ENCODE measurements around the gene ZNF878.
"Not testable (repeated sequence)": the region's sequence is repeated elsewhere in the genome, so short reads cannot be mapped to it uniquely, and the experiment has no call there.

ZNF878 gene

DNA sequence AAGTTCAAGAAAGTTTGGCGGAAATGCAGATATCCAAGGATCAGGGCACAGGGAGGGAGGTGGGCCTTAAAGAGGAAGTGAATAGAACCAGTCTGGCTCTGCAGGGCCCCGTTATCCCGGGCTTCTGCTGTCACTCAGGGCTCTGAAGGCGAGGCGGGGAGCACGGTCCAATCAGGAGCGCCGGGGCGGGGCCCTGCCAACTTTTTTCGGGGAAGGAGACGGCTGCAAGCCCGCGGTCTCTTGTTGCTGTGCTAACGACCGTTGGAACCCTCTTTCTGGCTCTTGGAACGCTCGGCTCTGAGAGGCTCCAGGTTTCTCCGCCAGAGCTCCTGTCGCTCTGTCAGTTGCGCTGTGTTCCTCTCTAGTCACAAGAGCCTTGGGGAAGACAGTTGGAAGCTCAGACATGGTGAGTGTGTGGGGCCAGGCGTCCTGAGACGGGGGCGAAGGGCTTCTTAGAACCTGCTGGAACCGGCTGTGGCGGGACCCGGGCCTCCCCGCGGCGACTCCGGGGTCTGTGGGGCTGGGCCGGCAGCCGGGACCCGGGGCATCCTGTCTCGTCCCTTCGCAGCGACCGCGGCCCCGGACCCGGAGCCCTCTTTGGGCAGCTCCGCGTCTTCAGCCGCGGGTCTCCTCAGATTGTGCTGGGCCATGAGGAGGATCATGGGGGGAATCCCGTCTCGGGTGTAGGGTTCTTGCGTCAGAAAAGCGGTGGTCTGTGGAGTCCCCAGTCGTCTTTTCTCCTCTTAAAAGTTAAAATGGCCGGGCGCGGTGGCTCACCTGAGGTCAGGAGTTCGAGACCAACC is 39.5 kb upstream of the ZNF878 start:
- peak; percentile 75 for DNase-seq
- Mint-ChIP-seq H3K9me3 (peaks cover 79% of the 10 kb centered on the region), H3K4me1 (peaks cover 10% of the 10 kb centered on the region), H3K4me3 (peak overlapping the region; percentile 87), H3K36me3 (ENCODE audit: low read depth) (peaks cover 60% of the 10 kb centered on the region), H3K27ac (peak overlapping the region; percentile 95), H3K27me3 (ENCODE audit: low read depth, poor library complexity) (peaks cover 3% of the 10 kb centered on the region)
- no peak for TF ChIP-seq CTCF (IDR thresholded peaks at IDR 0.05)

DNA sequence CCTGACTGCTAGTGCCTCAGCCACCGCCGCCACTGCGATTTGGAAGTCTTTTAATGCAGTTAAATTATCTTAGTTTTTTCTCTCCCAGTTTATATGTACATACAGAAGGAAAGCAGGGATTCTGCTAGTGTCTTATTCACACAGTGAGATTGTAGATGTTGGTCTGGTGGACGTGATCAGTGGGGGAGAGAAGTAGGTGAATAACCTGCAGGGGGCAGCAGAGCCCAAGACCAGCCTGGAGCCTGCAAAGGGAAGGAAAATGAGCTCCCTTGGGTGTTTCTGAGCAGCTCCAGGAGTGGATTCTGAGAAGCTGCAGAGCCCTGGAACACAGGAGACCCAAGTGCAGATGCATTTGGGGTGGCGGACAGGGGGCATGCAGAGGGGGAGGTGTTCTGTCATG is 38.0 kb upstream of the ZNF878 start:
- Mint-ChIP-seq H3K36me3 (ENCODE audit: low read depth) (peaks cover 49% of the 10 kb centered on the region), H3K4me3 (peak overlapping the region; percentile 87), H3K27ac (peak overlapping the region; percentile 93), H3K27me3 (ENCODE audit: low read depth, poor library complexity) (peaks cover 3% of the 10 kb centered on the region), H3K4me1 (peaks cover 10% of the 10 kb centered on the region), H3K9me3 (peaks cover 81% of the 10 kb centered on the region)
- DNase-seq = peak; percentile 61
- TF ChIP-seq CTCF (IDR thresholded peaks at IDR 0.05) = peak; percentile 58

DNA sequence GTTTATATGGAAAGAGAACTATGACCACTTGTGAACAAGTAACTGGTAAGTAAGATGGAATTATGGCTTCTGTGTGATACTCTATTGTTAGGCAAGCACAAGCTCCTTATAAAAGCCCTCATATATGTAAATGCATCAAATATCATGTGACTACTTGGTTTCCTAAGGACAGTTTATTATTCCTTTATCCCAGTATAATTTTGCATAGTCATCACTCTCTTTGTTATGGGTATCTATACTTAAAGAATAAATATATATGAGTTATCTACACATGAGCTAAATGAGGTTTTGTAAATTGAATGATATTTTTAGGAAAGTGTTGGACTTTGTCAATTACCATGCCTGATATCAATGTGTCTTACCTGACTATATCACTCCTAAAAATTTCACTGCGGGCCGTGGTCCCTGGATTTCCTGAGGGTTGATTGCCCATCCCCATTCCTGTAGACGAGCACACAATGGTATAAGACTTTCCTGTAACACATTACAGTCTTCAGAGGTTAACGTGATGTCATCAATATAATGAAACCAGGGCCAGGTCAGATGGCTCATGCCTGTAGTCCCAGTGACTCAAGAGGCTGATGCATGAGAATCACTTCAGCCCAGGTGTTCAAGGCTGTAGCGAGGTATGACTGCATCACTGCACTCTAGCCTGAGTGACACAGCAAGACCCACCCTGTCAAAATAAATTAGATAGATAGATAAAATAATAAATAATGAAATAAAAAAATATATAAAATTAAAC is 32.5 kb upstream of the ZNF878 start:
- H3K27ac Mint-ChIP-seq = no peak overlapping the region
- H3K27me3 Mint-ChIP-seq (ENCODE audit: low read depth, poor library complexity) = no peaks in the 10 kb centered on the region
- no peak for TF ChIP-seq CTCF (IDR thresholded peaks at IDR 0.05)
- H3K9me3 Mint-ChIP-seq = peaks cover 87% of the 10 kb centered on the region
- H3K4me1 Mint-ChIP-seq = no peaks in the 10 kb centered on the region
- H3K4me3 Mint-ChIP-seq = no peak overlapping the region
- peaks cover 57% of the 10 kb centered on the region for H3K36me3 Mint-ChIP-seq (ENCODE audit: low read depth)
- DNase-seq = no peak

GRCh38 chr19:12083336-12083735 is 30.6 kb upstream of the ZNF878 start:
- not testable (repeated sequence) for H3K27ac Mint-ChIP-seq; H3K4me3 Mint-ChIP-seq; DNase-seq; H3K4me1 Mint-ChIP-seq; H3K27me3 Mint-ChIP-seq (ENCODE audit: low read depth, poor library complexity)
- Mint-ChIP-seq H3K9me3 (peaks cover 100% of the 10 kb centered on the region), H3K36me3 (ENCODE audit: low read depth) (peaks cover 76% of the 10 kb centered on the region)

DNA sequence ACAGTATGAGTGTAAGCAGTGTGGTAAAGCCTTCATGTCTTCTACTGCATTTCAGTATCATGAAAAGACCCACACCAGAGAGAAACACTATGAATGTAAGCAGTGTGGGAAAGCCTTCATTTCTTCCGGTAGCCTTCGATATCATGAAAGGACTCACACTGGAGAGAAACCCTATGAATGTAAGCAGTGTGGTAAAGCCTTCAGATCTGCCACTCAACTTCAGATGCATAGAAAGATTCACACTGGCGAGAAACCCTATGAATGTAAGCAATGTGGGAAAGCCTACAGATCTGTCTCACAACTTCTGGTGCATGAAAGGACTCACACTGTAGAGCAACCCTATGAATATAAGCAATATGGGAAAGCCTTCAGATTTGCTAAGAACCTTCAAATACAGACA is 24.6 kb upstream of the ZNF878 start:
- H3K27me3 Mint-ChIP-seq (ENCODE audit: low read depth, poor library complexity) = peaks cover 10% of the 10 kb centered on the region
- peaks cover 100% of the 10 kb centered on the region for H3K9me3 Mint-ChIP-seq
- H3K4me1 Mint-ChIP-seq = no peaks in the 10 kb centered on the region
- peaks cover 94% of the 10 kb centered on the region for H3K36me3 Mint-ChIP-seq (ENCODE audit: low read depth)
- no peak overlapping the region for H3K27ac Mint-ChIP-seq
- no peak for TF ChIP-seq CTCF (IDR thresholded peaks at IDR 0.05)
- no peak overlapping the region for H3K4me3 Mint-ChIP-seq
- DNase-seq = no peak

GRCh38 chr19:12076331-12076730 is 23.6 kb upstream of the ZNF878 start:
- peaks cover 97% of the 10 kb centered on the region for H3K36me3 Mint-ChIP-seq (ENCODE audit: low read depth)
- H3K4me1 Mint-ChIP-seq; H3K27me3 Mint-ChIP-seq (ENCODE audit: low read depth, poor library complexity); DNase-seq; H3K27ac Mint-ChIP-seq; H3K4me3 Mint-ChIP-seq: not testable (repeated sequence)
- H3K9me3 Mint-ChIP-seq = peaks cover 99% of the 10 kb centered on the region
